Measurements from ENCODE around the gene ADGRV1.
"Not testable (repeated sequence)": the region's sequence is repeated elsewhere in the genome, so short reads cannot be mapped to it uniquely, and the experiment has no call there.

GRCh38 chr5:91052411-91052810, 493.8 kb downstream of the ADGRV1 start:
- not testable (repeated sequence) for TF ChIP-seq CTCF (conservative IDR thresholded peaks at IDR 0.05; ENCODE audit: low read length); EZH2phosphoT487 (IDR thresholded peaks at IDR 0.05; ENCODE audit: borderline replicate concordance)

All from Loucy (cell line).